GM21526 (cell line): Measurements from ENCODE around the gene ARHGAP10.
"Not testable (repeated sequence)": the region's sequence is repeated elsewhere in the genome, so short reads cannot be mapped to it uniquely, and the experiment has no call there.

ENCODE experiments used
- ATAC-seq: cut with Tn5 transposase; IDR thresholded peaks from one replicate; pipeline ENCODE4 v1.9.1; 2021; ENCODE audit warnings: moderate library complexity; ENCODE audit not compliant: unreplicated experiment, low FRiP score

Gene ARHGAP10

DNA sequence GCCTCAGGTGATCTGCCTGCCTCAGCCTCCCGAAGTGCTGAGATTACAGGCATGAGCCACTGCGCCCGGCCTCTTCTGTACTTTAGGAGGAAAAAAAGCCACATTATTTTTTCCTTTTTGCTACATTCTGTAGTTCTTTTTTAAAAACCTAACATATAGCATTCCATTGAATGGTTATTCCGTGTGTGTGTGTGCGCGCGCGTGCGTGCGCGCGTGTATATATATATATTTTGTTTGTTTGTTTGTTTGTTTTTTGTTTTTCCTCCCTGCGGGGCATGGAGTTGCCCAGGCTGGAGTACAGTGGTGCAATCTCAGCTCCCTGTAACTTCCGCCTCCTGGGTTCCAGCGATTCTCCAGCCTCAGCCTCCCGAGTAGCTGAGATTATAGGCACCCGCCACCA is 59.5 kb downstream of the ARHGAP10 start:
- ATAC-seq: no peak

DNA sequence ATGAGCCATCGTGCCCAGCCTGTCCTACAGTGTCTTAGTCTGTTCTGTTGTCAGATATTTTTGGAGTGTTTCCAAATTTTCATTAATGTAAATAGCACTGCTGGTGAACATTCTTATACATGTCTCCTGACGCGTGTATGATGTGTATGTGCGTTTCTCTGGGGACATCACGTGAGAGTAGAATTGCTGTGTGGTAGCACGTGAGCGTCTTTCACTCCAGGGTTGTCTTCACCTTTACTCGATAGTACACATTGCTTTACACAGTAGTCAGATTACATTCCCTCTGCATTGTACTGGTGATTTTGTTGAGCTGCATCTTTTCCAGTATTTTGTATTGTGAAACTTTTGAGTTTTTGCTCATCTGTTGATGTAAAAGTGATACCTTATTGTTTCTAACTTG is 60.0 kb downstream of the ARHGAP10 start:
- no peak for ATAC-seq

DNA sequence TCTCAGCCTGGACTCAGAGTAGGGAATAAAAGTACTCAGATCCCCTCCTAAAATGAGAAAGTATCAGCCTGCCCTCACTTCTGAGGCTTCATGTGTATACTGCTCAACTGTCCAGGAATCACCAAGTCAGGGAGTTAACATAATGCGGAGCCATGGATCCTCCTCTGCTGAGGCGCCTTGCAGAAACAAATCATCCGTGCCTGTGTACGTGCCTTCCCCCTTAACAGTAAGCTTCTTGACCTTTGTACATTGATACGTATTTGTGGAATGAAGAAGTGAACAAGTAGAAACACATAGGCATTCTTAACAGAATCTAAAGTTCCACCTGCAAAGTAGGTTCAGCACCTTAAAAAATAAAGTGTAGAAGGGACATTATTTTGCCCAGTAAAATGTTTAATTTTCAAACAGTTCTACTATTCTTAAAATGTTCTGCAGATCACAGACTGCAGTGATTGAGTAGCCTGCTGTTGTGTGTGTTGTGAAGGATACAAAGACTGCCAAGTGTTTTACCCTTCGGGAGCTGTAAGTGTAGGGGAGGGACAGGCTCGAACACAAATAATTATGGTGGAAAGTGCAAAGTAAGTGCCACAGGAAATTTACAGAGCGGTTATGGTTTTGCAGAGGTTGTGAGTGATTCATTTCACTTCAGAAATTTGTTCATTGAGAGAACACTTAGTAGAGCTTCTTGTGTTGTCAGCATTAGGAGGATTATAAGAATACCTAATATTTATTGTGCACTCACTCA is 61.9 kb downstream of the ARHGAP10 start:
- ATAC-seq: no peak

DNA sequence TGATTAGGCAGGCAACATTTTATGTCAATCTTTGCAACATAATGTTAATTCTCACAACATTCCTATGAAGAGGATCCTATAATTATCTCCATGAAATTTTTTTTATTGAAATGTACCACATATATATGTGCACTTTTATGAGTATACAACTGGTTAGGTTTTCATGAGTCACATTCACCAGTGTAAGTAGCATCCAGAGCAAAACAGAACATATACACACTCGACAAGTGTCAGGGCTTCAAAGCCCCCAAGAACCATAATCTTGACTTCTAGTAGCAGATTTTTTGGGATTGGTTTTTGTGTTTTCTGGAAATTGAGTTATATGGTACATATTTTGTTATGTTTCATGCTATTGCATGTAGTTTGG is 62.4 kb downstream of the ARHGAP10 start:
- ATAC-seq: no peak

DNA sequence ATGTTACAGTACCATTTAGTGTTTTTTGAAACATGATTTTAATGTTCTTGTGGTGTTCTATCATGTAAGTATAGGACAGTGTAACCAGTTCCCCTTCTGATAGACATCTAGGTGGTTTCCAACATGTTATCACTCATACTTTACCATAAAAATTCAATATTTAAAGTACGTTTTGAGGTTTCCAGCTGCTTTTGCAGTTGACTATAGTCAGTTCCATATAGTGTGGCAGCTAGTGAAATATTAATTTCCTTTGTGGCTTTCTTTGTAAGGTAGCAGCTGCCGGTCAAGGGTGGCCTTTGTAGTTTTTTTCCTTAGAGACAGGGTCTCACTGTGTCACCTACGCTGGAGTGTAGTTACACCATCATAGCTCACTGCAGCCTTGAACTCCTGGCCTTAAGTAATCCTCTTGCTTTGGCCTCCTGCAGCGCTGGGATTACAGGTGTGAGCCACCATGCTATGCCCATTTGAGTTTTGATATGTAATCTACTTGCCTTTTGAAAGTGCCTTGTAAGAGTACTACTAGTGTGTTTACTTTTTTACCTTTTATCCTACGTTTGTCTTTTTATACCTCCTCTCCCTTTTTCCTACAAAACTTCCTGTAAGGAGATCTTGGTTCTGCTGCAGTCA is 63.0 kb downstream of the ARHGAP10 start:
- ATAC-seq: peak; percentile 43

DNA sequence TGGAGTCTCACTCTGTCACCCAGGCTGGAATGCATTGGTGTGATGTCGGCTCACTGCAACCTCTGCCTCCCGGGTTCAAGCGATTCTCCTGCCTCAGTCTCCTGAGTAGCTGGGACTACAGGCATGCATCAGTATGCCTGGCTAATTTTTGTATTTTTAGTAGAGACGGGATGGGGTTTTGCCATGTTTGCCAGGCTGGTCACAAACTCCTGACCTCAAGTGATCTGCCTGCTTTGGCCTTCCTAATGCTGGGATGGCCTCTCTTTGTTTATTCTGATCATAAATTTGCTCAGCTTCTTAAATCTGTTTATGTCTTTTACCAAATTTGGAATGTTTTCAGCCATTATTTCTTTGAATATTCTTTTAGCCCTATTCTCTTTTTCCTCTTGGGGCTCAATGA is 67.2 kb downstream of the ARHGAP10 start:
- not testable (repeated sequence) for ATAC-seq

DNA sequence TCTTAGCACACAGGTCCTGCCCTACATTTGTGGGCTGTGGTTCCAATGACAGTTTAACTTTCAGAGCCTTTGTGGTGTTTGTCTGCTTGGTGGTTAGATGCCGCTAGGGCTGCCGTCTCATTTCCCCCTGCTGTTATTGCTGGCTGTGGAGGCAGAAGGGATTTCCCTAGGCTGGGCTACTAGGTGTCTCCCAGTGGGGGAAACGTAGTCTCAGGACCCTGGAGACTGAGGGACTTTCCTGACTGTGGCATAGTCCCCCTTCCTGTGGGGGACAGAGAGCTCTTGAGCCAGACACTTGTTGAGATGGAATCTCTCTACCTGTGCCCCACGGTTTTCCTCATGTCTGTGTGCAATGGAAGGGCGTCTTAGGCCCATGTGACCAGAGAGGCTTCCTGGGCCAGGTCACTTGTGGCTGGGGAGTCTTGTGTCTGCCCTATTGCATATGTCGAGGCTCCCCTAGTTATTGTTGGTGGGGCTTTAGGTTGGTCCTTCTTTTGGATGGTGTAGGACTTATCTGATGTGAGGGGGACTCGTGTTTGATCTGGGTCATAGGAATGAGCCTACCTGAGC is 68.2 kb downstream of the ARHGAP10 start:
- peak; percentile 99 for ATAC-seq

DNA sequence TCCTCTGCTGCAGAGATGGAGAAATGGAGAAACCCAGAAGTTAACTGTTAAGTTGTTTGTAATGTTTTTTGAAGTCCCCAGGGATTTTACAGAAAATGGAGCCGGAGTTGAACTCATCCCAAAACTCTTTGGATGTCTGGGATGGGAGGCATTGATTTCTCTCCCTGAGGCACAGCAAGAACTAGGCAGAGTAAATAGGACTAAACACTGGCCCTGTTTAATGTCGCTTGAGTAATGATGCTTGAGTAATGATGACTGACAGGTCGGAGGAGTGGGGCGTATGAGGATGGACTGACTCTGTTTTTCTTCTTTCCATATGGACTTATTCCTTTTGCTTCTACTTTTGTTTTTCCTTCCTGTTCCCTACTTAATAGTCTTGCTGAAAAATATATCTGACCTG is 69.9 kb downstream of the ARHGAP10 start:
- ATAC-seq: no peak

DNA sequence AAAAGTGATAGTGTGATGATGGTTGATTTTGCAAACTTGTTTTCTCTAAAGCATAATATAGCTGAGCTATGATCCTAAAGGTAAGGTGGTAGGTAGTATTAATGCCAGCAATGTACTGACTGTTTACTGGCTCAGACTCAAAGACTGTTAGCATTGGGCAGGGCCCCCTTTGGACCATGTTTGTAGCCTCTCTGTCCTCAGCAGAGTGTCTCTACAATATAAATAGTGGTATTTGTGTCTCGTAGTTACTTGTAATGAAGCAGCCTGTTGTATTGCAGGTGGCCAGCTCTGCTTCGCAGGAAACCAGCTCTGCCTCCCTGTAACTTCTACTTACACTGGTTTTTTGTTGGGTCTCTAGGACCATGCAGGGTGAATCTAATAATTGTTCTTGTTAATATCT is 70.5 kb downstream of the ARHGAP10 start:
- ATAC-seq: no peak

DNA sequence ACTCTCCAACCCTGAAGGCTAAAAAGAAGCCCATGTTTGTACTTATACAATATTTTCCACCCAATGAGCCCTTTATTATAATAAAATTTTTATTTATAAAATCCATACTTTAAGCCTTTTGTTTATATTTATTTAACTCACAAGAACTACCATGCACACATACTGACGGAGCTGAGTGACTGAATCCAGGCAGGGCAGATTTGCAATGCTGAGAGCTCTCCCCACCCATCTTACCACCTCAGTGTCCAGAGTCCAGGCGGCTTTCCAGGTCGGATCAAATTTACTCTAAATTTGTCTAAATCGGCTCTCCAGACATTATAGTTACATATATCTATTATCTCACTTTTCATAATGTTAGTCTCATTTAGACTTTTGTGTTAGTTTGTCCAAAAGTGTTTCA is 74.1 kb downstream of the ARHGAP10 start:
- no peak for ATAC-seq

DNA sequence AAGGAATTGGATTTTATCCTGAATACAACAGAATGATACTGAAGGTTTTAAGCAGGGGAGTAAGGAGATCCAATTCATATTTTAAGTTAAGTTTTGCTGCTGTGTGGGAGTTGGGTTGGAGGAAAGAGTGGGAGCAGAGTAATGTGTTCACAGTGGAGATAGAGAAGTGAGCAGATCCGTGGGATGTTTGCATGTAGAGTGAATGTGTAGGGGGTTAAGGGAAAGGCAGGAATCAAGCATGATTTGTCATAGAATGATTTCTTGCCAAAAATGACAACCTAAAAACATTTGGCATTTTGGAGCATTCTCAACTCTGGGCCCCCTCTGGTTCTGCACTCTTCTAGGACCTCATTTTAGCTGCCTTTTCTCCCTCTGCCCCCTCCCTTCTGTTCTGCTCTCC is 76.6 kb downstream of the ARHGAP10 start:
- no peak for ATAC-seq

DNA sequence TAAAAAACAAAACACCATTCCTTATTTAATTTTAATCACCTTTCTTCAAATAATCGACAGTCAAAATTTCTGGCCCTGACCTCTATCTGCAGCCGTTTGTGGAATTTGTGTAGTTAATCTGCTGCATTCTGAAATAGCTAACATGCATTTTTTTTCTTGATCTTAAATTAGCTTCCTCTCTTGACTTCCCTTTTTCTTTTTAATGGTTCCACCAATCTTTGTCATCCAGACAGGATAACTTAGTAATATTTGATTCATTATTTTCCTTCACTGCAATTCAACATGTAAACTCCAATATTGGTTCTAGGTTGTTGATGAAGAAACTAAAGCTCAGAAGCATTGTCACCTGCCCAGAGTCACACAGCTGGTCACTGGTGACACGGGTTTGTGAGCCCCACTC is 77.3 kb downstream of the ARHGAP10 start:
- no peak for ATAC-seq

DNA sequence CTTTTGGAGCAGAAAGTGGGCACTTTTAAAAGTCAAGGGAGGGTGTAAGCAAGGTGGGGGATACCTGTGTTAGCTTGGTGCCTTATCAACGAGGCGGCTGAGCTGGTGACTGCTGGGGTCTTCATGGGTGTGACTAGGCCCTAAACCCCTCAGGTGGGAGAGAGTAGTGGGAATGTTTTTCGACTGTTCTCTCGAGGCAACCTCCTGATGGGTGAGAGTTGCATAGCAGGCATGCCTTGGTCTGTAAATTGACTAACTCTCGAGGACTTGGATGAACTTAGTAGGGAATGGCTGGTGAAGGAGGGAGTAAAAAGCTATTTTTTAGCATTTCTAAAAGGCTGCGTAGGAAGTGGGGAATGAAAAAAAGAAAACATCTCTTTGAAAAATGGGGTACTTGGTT is 80.0 kb downstream of the ARHGAP10 start:
- ATAC-seq: no peak

DNA sequence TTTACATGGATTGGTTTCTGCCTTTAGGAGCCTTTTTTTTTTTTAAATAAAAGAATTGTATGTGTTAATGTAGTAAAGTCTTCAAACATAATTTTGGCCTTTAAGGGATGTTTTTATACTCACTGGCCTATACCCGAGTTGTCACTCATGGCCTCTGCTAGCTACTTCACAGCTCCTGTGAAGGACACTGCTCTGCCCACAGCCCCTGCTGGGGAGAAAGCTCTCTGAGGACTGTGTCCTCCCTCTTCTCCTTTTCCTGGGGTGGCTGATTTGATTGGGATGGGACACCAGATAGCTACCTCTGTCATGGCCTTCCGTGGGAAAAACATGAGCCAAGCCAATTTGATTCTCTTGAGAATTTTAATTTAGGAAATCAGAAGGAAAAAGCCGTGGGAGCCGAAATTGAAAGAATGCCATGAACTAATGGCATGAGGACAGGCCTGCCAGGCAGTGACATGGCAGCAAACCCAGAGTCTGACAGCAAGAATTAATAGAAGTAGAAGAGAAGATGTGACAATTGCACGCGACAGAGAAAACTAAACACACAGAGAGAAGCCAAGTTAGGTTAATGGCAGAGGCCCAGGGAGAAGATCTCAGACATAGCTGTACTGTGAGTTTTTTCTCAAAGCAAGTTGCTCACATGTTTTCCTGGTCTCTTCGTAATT is 81.4 kb downstream of the ARHGAP10 start:
- ATAC-seq: no peak

DNA sequence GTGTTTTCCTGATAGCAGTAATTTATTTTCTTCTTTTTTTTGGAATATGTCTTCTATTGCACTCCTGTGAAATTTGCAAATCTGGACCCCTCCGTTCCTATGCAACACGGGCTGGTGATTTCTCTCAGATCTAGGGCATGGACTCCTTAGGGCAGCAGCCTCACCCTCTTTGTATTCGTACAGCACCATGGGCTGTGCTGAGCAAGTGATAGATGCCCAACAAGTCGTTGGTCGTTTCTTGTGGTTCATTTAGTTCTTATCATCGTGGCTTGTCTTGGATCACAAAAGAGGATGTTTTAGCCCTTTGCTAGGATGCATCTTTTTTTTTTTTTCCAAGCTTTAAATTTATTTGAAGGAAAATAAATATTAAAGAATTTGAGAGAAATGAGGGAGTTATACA is 82.1 kb downstream of the ARHGAP10 start:
- ATAC-seq: no peak

DNA sequence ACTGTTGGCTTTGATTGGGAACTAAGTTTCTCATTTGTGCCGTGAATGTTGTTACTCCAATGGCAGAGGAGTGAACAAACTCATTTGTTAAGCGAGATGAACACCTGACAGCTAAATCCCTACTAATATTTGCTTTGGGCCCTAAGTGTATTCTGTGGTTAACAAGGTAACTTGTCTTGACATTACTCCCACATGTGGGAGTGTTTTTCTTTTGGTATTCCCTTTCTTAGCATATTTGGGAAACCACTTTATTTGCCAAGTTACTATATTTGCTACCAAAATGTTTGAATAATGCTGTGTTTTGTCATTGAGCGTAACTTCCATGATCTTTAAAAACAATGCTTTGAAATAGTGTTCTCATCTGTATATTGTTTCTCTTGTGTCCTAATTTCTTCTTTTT is 82.5 kb downstream of the ARHGAP10 start:
- ATAC-seq: no peak

DNA sequence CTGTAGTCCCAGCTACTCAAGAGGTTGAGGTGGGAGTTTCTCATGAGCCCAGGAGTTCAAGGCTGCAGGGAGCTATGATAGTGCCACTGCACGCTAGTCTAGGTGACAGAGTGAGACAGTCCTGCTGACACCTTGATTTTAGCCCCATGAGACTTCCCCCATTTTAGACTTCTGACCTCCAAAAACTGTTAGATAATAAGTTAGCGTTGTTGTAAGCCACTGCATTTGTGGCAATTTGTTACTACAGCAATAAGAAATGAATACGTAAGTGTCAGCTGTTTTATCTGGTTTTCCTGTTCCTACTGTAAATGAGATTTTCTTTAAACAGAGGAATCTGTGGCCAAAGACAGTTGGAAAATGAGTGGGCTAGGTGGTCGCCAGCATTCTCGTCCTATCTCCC is 83.9 kb downstream of the ARHGAP10 start:
- ATAC-seq: no peak

DNA sequence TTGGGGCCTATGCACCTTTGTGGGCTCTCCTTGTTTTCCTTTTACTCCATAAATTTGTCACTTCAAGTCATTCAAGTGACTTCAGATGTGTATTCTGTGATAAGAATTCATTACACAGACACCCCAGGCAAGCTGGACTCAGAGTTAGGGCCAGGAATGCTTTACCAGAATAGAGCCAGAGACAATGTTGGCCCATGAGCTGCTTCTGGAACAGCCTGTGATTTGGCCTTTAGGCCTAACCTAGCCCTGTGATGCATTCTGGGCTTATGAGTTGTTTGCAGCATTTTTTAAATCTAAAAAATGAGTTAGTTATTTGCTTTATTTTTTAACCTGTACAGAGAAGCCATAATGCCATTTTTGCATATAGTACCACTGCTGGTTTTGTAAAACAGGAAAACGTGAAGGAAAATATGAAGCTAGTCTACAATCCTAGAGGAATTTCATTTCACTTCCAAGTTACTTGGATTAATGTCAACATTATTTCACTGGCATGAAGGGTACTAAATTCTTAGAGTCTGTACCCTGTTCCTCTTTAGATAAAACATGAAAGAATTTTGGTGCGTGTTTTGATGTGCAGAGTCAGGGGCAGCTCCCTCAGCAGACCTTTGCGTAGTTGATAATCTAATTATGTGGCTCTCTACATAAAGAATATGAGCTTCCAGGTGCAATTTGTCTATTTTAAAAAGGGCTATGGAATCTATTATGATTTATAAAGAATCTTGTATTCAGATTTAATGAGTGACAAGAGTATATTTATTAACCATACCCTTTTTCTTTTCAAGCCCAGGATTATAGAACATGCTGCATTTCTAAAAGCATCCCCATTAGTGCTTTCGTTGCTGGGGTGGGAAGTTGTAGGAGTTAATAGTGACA is 84.7 kb downstream of the ARHGAP10 start:
- ATAC-seq: no peak

DNA sequence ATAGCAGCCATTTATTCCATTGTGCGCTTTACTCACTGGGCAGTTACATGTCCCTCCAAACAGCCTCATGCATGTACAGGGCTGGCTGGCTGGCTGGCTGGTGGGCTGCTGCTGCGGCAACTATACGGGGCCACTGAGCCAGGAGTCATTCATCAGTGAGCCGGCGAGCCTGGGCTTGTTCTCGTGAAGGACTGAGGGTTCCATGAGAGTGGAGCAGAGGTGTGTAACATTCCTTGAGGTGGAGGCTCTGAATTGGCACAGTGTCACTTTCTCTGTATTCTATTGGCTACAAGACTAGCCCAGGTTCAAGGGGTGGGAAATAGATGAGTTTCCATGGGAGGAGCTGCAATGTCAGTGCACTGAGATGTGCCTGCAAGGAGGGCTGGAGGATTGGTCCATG is 89.1 kb downstream of the ARHGAP10 start:
- no peak for ATAC-seq

DNA sequence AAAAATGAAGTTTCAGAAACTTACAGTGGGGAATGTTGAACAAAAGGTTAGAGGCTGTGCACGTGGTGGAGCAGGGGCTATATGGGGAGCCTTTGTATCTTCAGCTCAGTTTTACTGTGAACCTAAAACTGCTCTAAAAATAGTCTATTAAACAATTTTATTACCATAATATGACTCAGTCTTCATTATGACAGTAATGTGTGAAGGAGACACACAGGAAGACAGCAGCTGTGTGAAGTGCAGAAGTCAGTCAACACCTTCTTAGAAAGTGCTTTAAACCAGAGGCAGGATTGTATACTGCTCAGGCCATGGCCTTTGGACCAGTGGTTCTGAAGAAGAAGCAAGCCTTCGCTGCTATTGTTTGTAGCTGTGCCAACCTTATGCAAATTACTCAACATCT is 89.7 kb downstream of the ARHGAP10 start:
- no peak for ATAC-seq

DNA sequence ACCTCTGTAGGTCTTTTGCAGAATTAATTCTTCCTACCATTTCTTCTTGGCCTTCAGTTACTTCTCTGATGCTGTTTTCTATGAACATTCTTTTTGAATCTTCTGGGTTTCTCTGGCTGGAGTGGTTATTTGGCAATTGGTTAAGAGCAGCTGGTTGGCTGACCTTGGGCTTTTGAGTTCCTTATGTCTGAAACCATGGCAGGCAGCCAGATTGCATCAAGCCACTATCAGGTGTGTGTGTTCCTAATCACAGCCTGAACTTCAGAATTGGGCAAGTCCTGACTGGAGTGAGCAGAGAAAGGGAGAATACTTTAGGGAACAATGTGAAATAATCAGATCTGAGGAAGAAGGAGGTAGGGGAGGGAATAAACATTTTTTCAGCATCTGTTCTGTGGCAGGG is 90.2 kb downstream of the ARHGAP10 start:
- ATAC-seq: no peak
